ENCODE results near the gene ZDHHC12.

ZDHHC12 gene

GRCh38 chr9:128731691-128732090, 7.8 kb upstream of the ZDHHC12 start:
- no peaks in the 10 kb centered on the region for H3K27me3 ChIP-seq (ENCODE audit: control insufficient read depth in 1 of 2, insufficient read depth in 2 of 2, low read length in 2 of 2)
- no peak overlapping the region for H3K27ac ChIP-seq (ENCODE audit: low read depth, low read length)
- no peak overlapping the region for H3K9ac ChIP-seq (ENCODE audit: low read depth in 1 of 2, low read length in 2 of 2)
- H3K9me3 ChIP-seq (ENCODE audit: control insufficient read depth in 1 of 2, low read length in 2 of 2), result no peaks in the 10 kb centered on the region
- H3K4me3 ChIP-seq (ENCODE audit: low read depth in 1 of 2, low read length in 2 of 2), result no peak overlapping the region
- peaks cover 0 to 42% of the 10 kb centered on the region in 2 donors for H3K36me3 ChIP-seq (ENCODE audit: control insufficient read depth in 1 of 2, insufficient read depth in 2 of 2, low read length in 2 of 2)
- peaks cover 0 to 3% of the 10 kb centered on the region in 2 donors for H3K4me1 ChIP-seq (ENCODE audit: control insufficient read depth in 1 of 2, insufficient read depth in 2 of 2, low read length in 2 of 2)

GRCh38 chr9:128731093-128731492, 7.2 kb upstream of the ZDHHC12 start:
- H3K4me3 ChIP-seq (ENCODE audit: low read depth in 1 of 2, low read length in 2 of 2), result no peak overlapping the region
- no peaks in the 10 kb centered on the region for H3K27me3 ChIP-seq (ENCODE audit: control insufficient read depth in 1 of 2, insufficient read depth in 2 of 2, low read length in 2 of 2)
- H3K27ac ChIP-seq (ENCODE audit: low read depth, low read length), result no peak overlapping the region
- no peak overlapping the region for H3K9ac ChIP-seq (ENCODE audit: low read depth in 1 of 2, low read length in 2 of 2)
- peaks cover 0 to 3% of the 10 kb centered on the region in 2 donors for H3K4me1 ChIP-seq (ENCODE audit: control insufficient read depth in 1 of 2, insufficient read depth in 2 of 2, low read length in 2 of 2)
- H3K36me3 ChIP-seq (ENCODE audit: control insufficient read depth in 1 of 2, insufficient read depth in 2 of 2, low read length in 2 of 2), result peaks cover 0 to 42% of the 10 kb centered on the region in 2 donors
- H3K9me3 ChIP-seq (ENCODE audit: control insufficient read depth in 1 of 2, low read length in 2 of 2), result no peaks in the 10 kb centered on the region

- Histone ChIP-seq H3K9me3 (ENCODE audit: control insufficient read depth in 1 of 2, low read length in 2 of 2) (no peaks in the 10 kb centered on the region), H3K27me3 (ENCODE audit: control insufficient read depth in 1 of 2, insufficient read depth in 2 of 2, low read length in 2 of 2) (no peaks in the 10 kb centered on the region), H3K4me1 (ENCODE audit: control insufficient read depth in 1 of 2, insufficient read depth in 2 of 2, low read length in 2 of 2) (peaks cover 0 to 5% of the 10 kb centered on the region in 2 donors), H3K4me3 (ENCODE audit: low read depth in 1 of 2, low read length in 2 of 2) (no peak overlapping the region), H3K27ac (ENCODE audit: low read depth, low read length) (no peak overlapping the region), H3K36me3 (ENCODE audit: control insufficient read depth in 1 of 2, insufficient read depth in 2 of 2, low read length in 2 of 2) (peaks cover 0 to 37% of the 10 kb centered on the region in 2 donors), H3K9ac (ENCODE audit: low read depth in 1 of 2, low read length in 2 of 2) (no peak overlapping the region)
Measured at GRCh38 chr9:128729766-128730517, 6.0 kb upstream of the ZDHHC12 start.

- H3K9me3 ChIP-seq (ENCODE audit: control insufficient read depth in 1 of 2, low read length in 2 of 2), result no peaks in the 10 kb centered on the region
- H3K9ac ChIP-seq (ENCODE audit: low read depth in 1 of 2, low read length in 2 of 2), result no peak overlapping the region
- H3K36me3 ChIP-seq (ENCODE audit: control insufficient read depth in 1 of 2, insufficient read depth in 2 of 2, low read length in 2 of 2), result peaks cover 0 to 31% of the 10 kb centered on the region in 2 donors
- peaks cover 4 to 11% of the 10 kb centered on the region in 2 donors for H3K4me1 ChIP-seq (ENCODE audit: control insufficient read depth in 1 of 2, insufficient read depth in 2 of 2, low read length in 2 of 2)
- H3K27ac ChIP-seq (ENCODE audit: low read depth, low read length), result no peak overlapping the region
- H3K4me3 ChIP-seq (ENCODE audit: low read depth in 1 of 2, low read length in 2 of 2), result no peak overlapping the region
- no peaks in the 10 kb centered on the region for H3K27me3 ChIP-seq (ENCODE audit: control insufficient read depth in 1 of 2, insufficient read depth in 2 of 2, low read length in 2 of 2)
Measured at GRCh38 chr9:128729302-128729701, 5.4 kb upstream of the ZDHHC12 start.

GRCh38 chr9:128728298-128728697, 4.4 kb upstream of the ZDHHC12 start:
- H3K4me1 ChIP-seq (ENCODE audit: control insufficient read depth in 1 of 2, insufficient read depth in 2 of 2, low read length in 2 of 2), result peaks cover 8 to 14% of the 10 kb centered on the region in 2 donors
- no peaks in the 10 kb centered on the region for H3K27me3 ChIP-seq (ENCODE audit: control insufficient read depth in 1 of 2, insufficient read depth in 2 of 2, low read length in 2 of 2)
- H3K9me3 ChIP-seq (ENCODE audit: control insufficient read depth in 1 of 2, low read length in 2 of 2), result no peaks in the 10 kb centered on the region
- H3K4me3 ChIP-seq (ENCODE audit: low read depth in 1 of 2, low read length in 2 of 2), result no peak overlapping the region
- peaks cover 0 to 29% of the 10 kb centered on the region in 2 donors for H3K36me3 ChIP-seq (ENCODE audit: control insufficient read depth in 1 of 2, insufficient read depth in 2 of 2, low read length in 2 of 2)
- no peak overlapping the region for H3K9ac ChIP-seq (ENCODE audit: low read depth in 1 of 2, low read length in 2 of 2)
- no peak overlapping the region for H3K27ac ChIP-seq (ENCODE audit: low read depth, low read length)

- Histone ChIP-seq H3K4me1 (ENCODE audit: control insufficient read depth in 1 of 2, insufficient read depth in 2 of 2, low read length in 2 of 2) (peaks cover 14 to 18% of the 10 kb centered on the region in 2 donors), H3K9ac (ENCODE audit: low read depth in 1 of 2, low read length in 2 of 2) (no peak overlapping the region), H3K9me3 (ENCODE audit: control insufficient read depth in 1 of 2, low read length in 2 of 2) (no peaks in the 10 kb centered on the region), H3K27ac (ENCODE audit: low read depth, low read length) (no peak overlapping the region), H3K27me3 (ENCODE audit: control insufficient read depth in 1 of 2, insufficient read depth in 2 of 2, low read length in 2 of 2) (no peaks in the 10 kb centered on the region), H3K4me3 (ENCODE audit: low read depth in 1 of 2, low read length in 2 of 2) (no peak overlapping the region), H3K36me3 (ENCODE audit: control insufficient read depth in 1 of 2, insufficient read depth in 2 of 2, low read length in 2 of 2) (peaks cover 0 to 24% of the 10 kb centered on the region in 2 donors)
Measured at GRCh38 chr9:128727640-128728248, 3.8 kb upstream of the ZDHHC12 start.

- Histone ChIP-seq H3K9me3 (ENCODE audit: control insufficient read depth in 1 of 2, low read length in 2 of 2) (no peaks in the 10 kb centered on the region), H3K4me1 (ENCODE audit: control insufficient read depth in 1 of 2, insufficient read depth in 2 of 2, low read length in 2 of 2) (peaks cover 17 to 22% of the 10 kb centered on the region in 2 donors), H3K4me3 (ENCODE audit: low read depth in 1 of 2, low read length in 2 of 2) (peak overlapping the region; percentile 72 to 98), H3K27me3 (ENCODE audit: control insufficient read depth in 1 of 2, insufficient read depth in 2 of 2, low read length in 2 of 2) (no peaks in the 10 kb centered on the region), H3K27ac (ENCODE audit: low read depth, low read length) (no peak overlapping the region), H3K36me3 (ENCODE audit: control insufficient read depth in 1 of 2, insufficient read depth in 2 of 2, low read length in 2 of 2) (peaks cover 3 to 16% of the 10 kb centered on the region in 2 donors), H3K9ac (ENCODE audit: low read depth in 1 of 2, low read length in 2 of 2) (peak overlapping the region; percentile 36 to 69)
Measured at GRCh38 chr9:128724744-128725211, 851 bp upstream of the ZDHHC12 start.

GRCh38 chr9:128723352-128723865, 518 bp downstream of the ZDHHC12 start:
- Histone ChIP-seq H3K27ac (ENCODE audit: low read depth, low read length) (no peak overlapping the region), H3K4me3 (ENCODE audit: low read depth in 1 of 2, low read length in 2 of 2) (peak overlapping the region; percentile 71 to 98), H3K27me3 (ENCODE audit: control insufficient read depth in 1 of 2, insufficient read depth in 2 of 2, low read length in 2 of 2) (no peaks in the 10 kb centered on the region), H3K9me3 (ENCODE audit: control insufficient read depth in 1 of 2, low read length in 2 of 2) (no peaks in the 10 kb centered on the region), H3K36me3 (ENCODE audit: control insufficient read depth in 1 of 2, insufficient read depth in 2 of 2, low read length in 2 of 2) (peaks cover 3 to 16% of the 10 kb centered on the region in 2 donors), H3K4me1 (ENCODE audit: control insufficient read depth in 1 of 2, insufficient read depth in 2 of 2, low read length in 2 of 2) (peaks cover 17 to 25% of the 10 kb centered on the region in 2 donors), H3K9ac (ENCODE audit: low read depth in 1 of 2, low read length in 2 of 2) (peak overlapping the region; percentile 84)

GRCh38 chr9:128722380-128723351, 1.3 kb downstream of the ZDHHC12 start:
- H3K4me3 ChIP-seq (ENCODE audit: low read depth in 1 of 2, low read length in 2 of 2), result peak overlapping the region; percentile 71 to 98
- H3K27me3 ChIP-seq (ENCODE audit: control insufficient read depth in 1 of 2, insufficient read depth in 2 of 2, low read length in 2 of 2), result no peaks in the 10 kb centered on the region

More at GRCh38 chr9:128722380-128723351, 1.3 kb downstream of the ZDHHC12 start:
- no peaks in the 10 kb centered on the region for H3K9me3 ChIP-seq (ENCODE audit: control insufficient read depth in 1 of 2, low read length in 2 of 2)
- H3K27ac ChIP-seq (ENCODE audit: low read depth, low read length), result no peak overlapping the region
- peaks cover 17 to 25% of the 10 kb centered on the region in 2 donors for H3K4me1 ChIP-seq (ENCODE audit: control insufficient read depth in 1 of 2, insufficient read depth in 2 of 2, low read length in 2 of 2)
- H3K9ac ChIP-seq (ENCODE audit: low read depth in 1 of 2, low read length in 2 of 2), result peak overlapping the region; percentile 48 to 84
- H3K36me3 ChIP-seq (ENCODE audit: control insufficient read depth in 1 of 2, insufficient read depth in 2 of 2, low read length in 2 of 2), result peaks cover 3 to 16% of the 10 kb centered on the region in 2 donors
